ENCODE measurements around the gene IL17C.
A peak's percentile ranks its signal among the peaks of the same experiment; 100 is the strongest.
"Not testable (repeated sequence)": the region's sequence is repeated elsewhere in the genome, so short reads cannot be mapped to it uniquely, and the experiment has no call there.

Gene IL17C

GRCh38 chr16:88609426-88609825 is 28.9 kb upstream of the IL17C start:
- not testable (repeated sequence) for DNase-seq (ENCODE audit: low read depth in 1 of 2, low spot score in 1 of 2)

GRCh38 chr16:88610080-88610479 is 28.3 kb upstream of the IL17C start:
- DNase-seq (ENCODE audit: low read depth in 1 of 2, low spot score in 1 of 2) = no peak

GRCh38 chr16:88610909-88611812 is 27.2 kb upstream of the IL17C start:
- DNase-seq (ENCODE audit: low read depth in 1 of 2, low spot score in 1 of 2) = no peak

GRCh38 chr16:88613293-88613692 is 25.1 kb upstream of the IL17C start:
- no peak for DNase-seq (ENCODE audit: low read depth in 1 of 2, low spot score in 1 of 2)

GRCh38 chr16:88613911-88614817 is 24.2 kb upstream of the IL17C start:
- no peak for DNase-seq (ENCODE audit: low read depth in 1 of 2, low spot score in 1 of 2)

- DNase-seq (ENCODE audit: low read depth in 1 of 2, low spot score in 1 of 2) = no peak
Observed at GRCh38 chr16:88614818-88615580, 23.4 kb upstream of the IL17C start.

GRCh38 chr16:88616320-88616719 is 22.1 kb upstream of the IL17C start:
- no peak for DNase-seq (ENCODE audit: low read depth in 1 of 2, low spot score in 1 of 2)

- DNase-seq (ENCODE audit: low read depth in 1 of 2, low spot score in 1 of 2) = no peak
Observed at GRCh38 chr16:88616736-88617135, 21.6 kb upstream of the IL17C start.

- DNase-seq (ENCODE audit: low read depth in 1 of 2, low spot score in 1 of 2) = no peak
Observed at GRCh38 chr16:88617268-88618031, 20.9 kb upstream of the IL17C start.

GRCh38 chr16:88618182-88618955 is 20.0 kb upstream of the IL17C start:
- DNase-seq (ENCODE audit: low read depth in 1 of 2, low spot score in 1 of 2) = no peak

GRCh38 chr16:88618956-88619667 is 19.3 kb upstream of the IL17C start:
- no peak for DNase-seq (ENCODE audit: low read depth in 1 of 2, low spot score in 1 of 2)

- DNase-seq (ENCODE audit: low read depth in 1 of 2, low spot score in 1 of 2) = peak in 1 of 2 donors; percentile 32
Observed at GRCh38 chr16:88619859-88620815, 18.2 kb upstream of the IL17C start.

- no peak for DNase-seq (ENCODE audit: low read depth in 1 of 2, low spot score in 1 of 2)
Observed at GRCh38 chr16:88622125-88622524, 16.2 kb upstream of the IL17C start.

- no peak for DNase-seq (ENCODE audit: low read depth in 1 of 2, low spot score in 1 of 2)
Observed at GRCh38 chr16:88622866-88623265, 15.5 kb upstream of the IL17C start.

- no peak for DNase-seq (ENCODE audit: low read depth in 1 of 2, low spot score in 1 of 2)
Observed at GRCh38 chr16:88623858-88624257, 14.5 kb upstream of the IL17C start.

GRCh38 chr16:88624481-88624880 is 13.9 kb upstream of the IL17C start:
- no peak for DNase-seq (ENCODE audit: low read depth in 1 of 2, low spot score in 1 of 2)

GRCh38 chr16:88624977-88625576 is 13.3 kb upstream of the IL17C start:
- no peak for DNase-seq (ENCODE audit: low read depth in 1 of 2, low spot score in 1 of 2)

Measured in stimulated activated CD4-positive, alpha-beta T cell treated with anti-CD3 and anti-CD28 coated beads, Interleukin-15, amount 100 ng/mL, for 1 hour (primary cell).